ENCODE data around the gene ARTN.
A peak's percentile ranks its signal among the peaks of the same experiment; 100 is the strongest.

Gene ARTN

GRCh38 chr1:43956234-43956633 lies 22.6 kb downstream of the ARTN start:
- Histone ChIP-seq H3K36me3 (peaks cover 50 to 77% (median 58%) of the 10 kb centered on the region in 11 experiments), H3K9me3 (replicated peaks in 1 of 11) (no peaks in the 10 kb centered on the region), H3K27ac (no peak overlapping the region), H3K27me3 (no peaks in the 10 kb centered on the region), H3K4me2 (no peak overlapping the region), H3K9ac (no peak overlapping the region), H4K20me1 (peaks cover 10 to 65% (median 32%) of the 10 kb centered on the region in 11 experiments; a peak in 20 of 22 replicates), H3K4me3 (no peak overlapping the region), H3K4me1 (peaks cover 0 to 15% (median 9%) of the 10 kb centered on the region in 10 experiments; a peak in 12 of 20 replicates)
- TF ChIP-seq Cebpa-rat (IDR thresholded peaks at IDR 0.05), result no peak

- Histone ChIP-seq H3K4me2 (no peak overlapping the region), H4K20me1 (peaks cover 10 to 53% (median 29%) of the 10 kb centered on the region in 11 experiments; a peak in 20 of 22 replicates), H3K4me3 (no peak overlapping the region), H3K9me3 (replicated peaks in 1 of 11) (no peaks in the 10 kb centered on the region), H3K27me3 (no peaks in the 10 kb centered on the region), H3K27ac (no peak overlapping the region), H3K36me3 (peaks cover 56 to 86% (median 69%) of the 10 kb centered on the region in 11 experiments), H3K4me1 (peaks cover 0 to 14% (median 8%) of the 10 kb centered on the region in 10 experiments; a peak in 13 of 20 replicates), H3K9ac (no peak overlapping the region)
- no peak for TF ChIP-seq Cebpa-rat (IDR thresholded peaks at IDR 0.05)
These were observed 23.9 kb downstream of the ARTN start for GRCh38 chr1:43957407-43958040.

GRCh38 chr1:43958351-43959255 lies 25.0 kb downstream of the ARTN start:
- peaks cover 10 to 43% (median 19%) of the 10 kb centered on the region in 11 experiments; a peak in 20 of 22 replicates for H4K20me1 ChIP-seq
- peaks cover 0 to 12% (median 2%) of the 10 kb centered on the region in 10 experiments; a peak in 9 of 20 replicates for H3K4me1 ChIP-seq
- H3K36me3 ChIP-seq, result peaks cover 63 to 97% (median 80%) of the 10 kb centered on the region in 11 experiments
- no peaks in the 10 kb centered on the region for H3K9me3 ChIP-seq (replicated peaks in 1 of 11)
- no peak overlapping the region for H3K27ac ChIP-seq
- no peak overlapping the region for H3K4me2 ChIP-seq
- no peaks in the 10 kb centered on the region for H3K27me3 ChIP-seq
- H3K9ac ChIP-seq, result no peak overlapping the region
- TF ChIP-seq Cebpa-rat (IDR thresholded peaks at IDR 0.05), result no peak
- no peak overlapping the region for H3K4me3 ChIP-seq

- H3K9me3 ChIP-seq (replicated peaks in 1 of 11), result no peaks in the 10 kb centered on the region
- H3K27me3 ChIP-seq, result no peaks in the 10 kb centered on the region
- peaks cover 0 to 12% (median 0%) of the 10 kb centered on the region in 10 experiments; a peak in 8 of 20 replicates for H3K4me1 ChIP-seq
- H3K36me3 ChIP-seq, result peaks cover 74 to 98% (median 90%) of the 10 kb centered on the region in 11 experiments
- no peak overlapping the region for H3K4me3 ChIP-seq
- H3K4me2 ChIP-seq, result no peak overlapping the region
- peaks cover 0 to 37% (median 5%) of the 10 kb centered on the region in 11 experiments; a peak in 6 of 22 replicates for H4K20me1 ChIP-seq
- no peak overlapping the region for H3K9ac ChIP-seq
- H3K27ac ChIP-seq, result no peak overlapping the region
- no peak for TF ChIP-seq Cebpa-rat (IDR thresholded peaks at IDR 0.05)
These were observed 27.2 kb downstream of the ARTN start for GRCh38 chr1:43960798-43961197.

- H3K36me3 ChIP-seq, result peaks cover 66 to 98% (median 90%) of the 10 kb centered on the region in 11 experiments
- H4K20me1 ChIP-seq, result peaks cover 0 to 45% (median 5%) of the 10 kb centered on the region in 11 experiments; a peak in 6 of 22 replicates
- H3K27ac ChIP-seq, result no peak overlapping the region
- H3K27me3 ChIP-seq, result no peaks in the 10 kb centered on the region
- TF ChIP-seq Cebpa-rat (IDR thresholded peaks at IDR 0.05), result no peak
- no peak overlapping the region for H3K9ac ChIP-seq
- H3K4me2 ChIP-seq, result no peak overlapping the region
- H3K4me3 ChIP-seq, result no peak overlapping the region
- H3K9me3 ChIP-seq (replicated peaks in 1 of 11), result no peaks in the 10 kb centered on the region
- peaks cover 0 to 12% (median 0%) of the 10 kb centered on the region in 10 experiments; a peak in 8 of 20 replicates for H3K4me1 ChIP-seq
These were observed 28.1 kb downstream of the ARTN start for GRCh38 chr1:43961692-43962091.

- H3K36me3 ChIP-seq, result peaks cover 59 to 98% (median 90%) of the 10 kb centered on the region in 11 experiments
- H3K27ac ChIP-seq, result no peak overlapping the region; a peak in 1 of 22 replicates
- TF ChIP-seq Cebpa-rat (IDR thresholded peaks at IDR 0.05), result no peak
These were observed 28.7 kb downstream of the ARTN start for GRCh38 chr1:43962324-43962723.

GRCh38 chr1:43963006-43963405 lies 29.4 kb downstream of the ARTN start:
- Histone ChIP-seq H3K4me2 (peak overlapping the region in 6 of 11 experiments; percentile 7 to 44 (median 22); a peak in 6 of 22 replicates), H3K9me3 (replicated peaks in 1 of 11) (no peaks in the 10 kb centered on the region), H3K36me3 (peaks cover 53 to 97% (median 88%) of the 10 kb centered on the region in 11 experiments), H4K20me1 (peaks cover 0 to 45% (median 6%) of the 10 kb centered on the region in 11 experiments; a peak in 7 of 22 replicates), H3K4me3 (no peak overlapping the region), H3K9ac (no peak overlapping the region), H3K27ac (no peak overlapping the region; a peak in 2 of 22 replicates), H3K27me3 (no peaks in the 10 kb centered on the region), H3K4me1 (peaks cover 0 to 12% (median 0%) of the 10 kb centered on the region in 10 experiments; a peak in 8 of 20 replicates)
- TF ChIP-seq Cebpa-rat (IDR thresholded peaks at IDR 0.05), result 0 out of 22 replicates have a peak, but pooled peaks of 2 of the 11 experiments have one; percentile 17 to 25

More at GRCh38 chr1:43962324-43962723, 28.7 kb downstream of the ARTN start:
- Histone ChIP-seq H3K9me3 (replicated peaks in 1 of 11) (no peaks in the 10 kb centered on the region), H3K4me1 (peaks cover 0 to 12% (median 0%) of the 10 kb centered on the region in 10 experiments; a peak in 8 of 20 replicates), H3K9ac (no peak overlapping the region), H3K27me3 (no peaks in the 10 kb centered on the region), H3K4me2 (no peak overlapping the region), H3K4me3 (no peak overlapping the region), H4K20me1 (peaks cover 0 to 45% (median 8%) of the 10 kb centered on the region in 11 experiments; a peak in 7 of 22 replicates)

GRCh38 chr1:43963890-43964289 lies 30.3 kb downstream of the ARTN start:
- peaks cover 45 to 88% (median 79%) of the 10 kb centered on the region in 11 experiments for H3K36me3 ChIP-seq
- peak overlapping the region in 2 of 11 experiments; percentile 7 to 32; a peak in 3 of 22 replicates for H3K27ac ChIP-seq
- H3K9ac ChIP-seq, result no peak overlapping the region
- peaks cover 0 to 12% (median 0%) of the 10 kb centered on the region in 10 experiments; a peak in 8 of 20 replicates for H3K4me1 ChIP-seq
- H4K20me1 ChIP-seq, result peaks cover 0 to 50% (median 6%) of the 10 kb centered on the region in 11 experiments; a peak in 7 of 22 replicates
- no peak for TF ChIP-seq Cebpa-rat (IDR thresholded peaks at IDR 0.05)
- H3K9me3 ChIP-seq (replicated peaks in 1 of 11), result no peaks in the 10 kb centered on the region
- H3K4me3 ChIP-seq, result no peak overlapping the region
- H3K27me3 ChIP-seq, result no peaks in the 10 kb centered on the region
- 0 out of 22 replicates have a peak overlapping the region, but pooled peaks of 1 of the 11 experiments have one; percentile 44 for H3K4me2 ChIP-seq

Data from BLaER1 treated with 17β-estradiol and CSF1 and Interleukin-3, amounts not matched to agents 10 nM and 100 nM (cell line).